Bone marrow (tissue), 2 donors: ENCODE data around the gene CLASRP.
A peak's percentile ranks its signal among the peaks of the same experiment; 100 is the strongest.

ENCODE experiments used
- DNase-seq, 2 donors: peaks; one replicate each; lab custom pipeline; 2025; lab: John Stamatoyannopoulos, UW

Gene CLASRP

DNA sequence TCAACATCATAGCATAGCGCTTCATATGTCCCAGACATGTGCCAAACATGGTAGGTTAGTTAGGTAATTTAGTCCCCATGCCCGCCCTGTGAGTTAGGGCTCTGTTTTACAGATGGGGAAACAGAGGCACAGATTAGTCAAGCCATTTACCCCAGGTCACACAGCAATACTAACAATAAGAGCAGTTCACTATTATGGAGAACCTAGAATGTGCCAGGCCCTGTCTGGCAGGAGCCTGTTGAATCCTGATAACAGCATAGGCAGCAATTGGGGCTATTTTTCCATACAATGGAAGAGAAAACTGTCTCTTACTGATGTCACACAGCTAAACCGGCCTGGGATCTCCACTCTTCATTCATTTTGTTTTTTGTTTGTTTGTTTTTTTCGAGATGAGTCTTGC is 47.6 kb downstream of the CLASRP start:
- DNase-seq = no peak

DNA sequence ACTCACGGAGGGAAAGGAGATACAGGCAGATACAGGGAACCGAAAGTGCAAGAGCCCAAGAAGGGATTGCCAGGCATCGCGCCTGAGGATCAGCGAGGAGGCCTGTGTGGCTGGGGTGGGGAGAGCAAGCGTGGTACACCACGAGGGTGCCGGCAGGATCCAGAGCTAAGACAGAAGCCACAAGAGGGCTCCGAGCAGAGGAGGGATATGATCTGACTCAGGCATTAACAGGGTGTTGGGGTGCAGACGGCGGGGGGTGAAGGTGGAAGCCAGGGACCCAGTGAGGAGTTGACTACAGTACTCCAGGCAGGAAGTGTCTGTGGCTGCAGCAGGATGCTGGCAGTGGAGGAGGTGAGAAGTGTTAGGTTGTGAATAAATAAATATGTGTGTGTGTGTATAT is 48.7 kb downstream of the CLASRP start:
- peak in 1 of 2 donors; percentile 100 for DNase-seq

DNA sequence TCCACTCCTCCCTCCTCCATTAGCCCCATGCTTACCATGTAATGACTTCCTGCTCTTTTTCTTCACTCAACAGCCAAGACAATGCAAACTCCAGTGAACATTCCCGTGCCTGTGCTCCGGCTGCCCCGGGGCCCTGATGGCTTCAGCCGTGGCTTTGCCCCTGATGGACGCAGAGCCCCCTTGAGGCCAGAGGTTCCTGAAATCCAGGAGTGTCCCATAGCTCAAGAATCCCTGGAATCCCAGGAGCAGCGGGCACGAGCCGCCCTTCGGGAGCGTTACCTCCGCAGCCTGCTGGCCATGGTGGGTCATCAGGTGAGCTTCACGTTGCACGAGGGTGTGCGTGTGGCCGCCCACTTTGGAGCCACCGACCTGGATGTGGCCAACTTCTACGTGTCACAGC is 51.2 kb downstream of the CLASRP start:
- DNase-seq = no peak

DNA sequence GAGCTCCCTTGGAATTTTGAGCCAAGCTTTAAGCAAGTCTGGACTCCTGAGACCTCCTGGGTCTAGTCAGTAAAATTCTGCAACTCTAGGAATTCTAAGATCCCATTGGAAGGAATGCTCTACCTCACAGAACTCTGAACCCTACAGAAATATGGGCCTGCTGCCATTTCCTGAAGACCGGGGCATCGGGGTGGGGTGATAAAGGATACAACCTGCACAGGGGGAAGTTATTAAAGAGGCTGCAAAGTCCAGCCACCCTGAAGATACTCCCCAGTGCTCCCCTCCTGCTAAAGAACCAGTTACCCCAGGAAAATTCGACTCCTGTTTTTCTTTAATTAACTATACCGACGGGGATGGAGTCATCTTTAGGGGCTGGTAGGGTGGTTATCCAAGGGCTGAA is 51.8 kb downstream of the CLASRP start:
- no peak for DNase-seq

DNA sequence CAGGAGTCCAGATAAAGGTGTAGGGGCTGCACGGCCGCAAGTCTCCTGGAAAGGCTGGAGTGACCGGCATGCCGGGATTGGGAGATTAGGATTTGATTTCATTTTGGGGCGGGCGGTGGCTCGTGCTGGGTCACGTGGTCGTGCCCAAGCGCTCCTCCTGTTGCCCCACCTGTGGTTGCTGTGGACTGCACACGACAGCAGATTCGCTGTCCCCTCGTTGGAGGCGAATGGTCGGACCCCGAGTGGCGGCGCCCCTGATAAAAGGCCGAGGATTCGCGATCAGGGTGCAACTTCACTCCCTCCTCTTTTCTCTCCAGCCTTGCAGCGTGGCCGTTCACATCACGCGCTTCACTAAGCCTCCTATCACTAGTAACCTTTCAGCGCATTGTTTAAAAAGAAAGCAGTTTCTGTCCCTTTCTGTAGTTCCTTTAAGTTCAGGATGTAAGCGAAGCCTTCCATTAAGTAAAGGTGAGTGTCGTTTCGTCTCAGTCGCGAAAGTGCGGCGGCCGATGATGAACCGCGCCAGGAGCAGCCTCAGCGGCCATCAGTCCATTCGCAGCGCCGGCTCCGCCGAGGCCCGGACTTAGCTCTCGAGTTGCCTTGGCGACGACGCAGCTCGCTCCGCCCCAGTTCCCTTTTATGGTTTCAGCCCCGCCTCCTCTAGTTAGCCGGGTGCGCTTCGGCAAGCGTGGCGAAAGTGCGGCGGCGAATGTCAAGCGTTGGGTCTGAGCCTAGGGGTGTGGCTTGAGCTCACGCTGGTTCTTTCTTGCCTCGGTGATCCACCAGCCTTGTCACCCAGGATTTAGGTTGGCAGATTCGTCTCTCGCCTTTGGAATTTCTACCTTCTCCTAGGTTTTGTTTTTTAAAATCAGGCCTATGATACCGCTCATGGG is 52.4 kb downstream of the CLASRP start:
- DNase-seq = peak; percentile 29 to 92

DNA sequence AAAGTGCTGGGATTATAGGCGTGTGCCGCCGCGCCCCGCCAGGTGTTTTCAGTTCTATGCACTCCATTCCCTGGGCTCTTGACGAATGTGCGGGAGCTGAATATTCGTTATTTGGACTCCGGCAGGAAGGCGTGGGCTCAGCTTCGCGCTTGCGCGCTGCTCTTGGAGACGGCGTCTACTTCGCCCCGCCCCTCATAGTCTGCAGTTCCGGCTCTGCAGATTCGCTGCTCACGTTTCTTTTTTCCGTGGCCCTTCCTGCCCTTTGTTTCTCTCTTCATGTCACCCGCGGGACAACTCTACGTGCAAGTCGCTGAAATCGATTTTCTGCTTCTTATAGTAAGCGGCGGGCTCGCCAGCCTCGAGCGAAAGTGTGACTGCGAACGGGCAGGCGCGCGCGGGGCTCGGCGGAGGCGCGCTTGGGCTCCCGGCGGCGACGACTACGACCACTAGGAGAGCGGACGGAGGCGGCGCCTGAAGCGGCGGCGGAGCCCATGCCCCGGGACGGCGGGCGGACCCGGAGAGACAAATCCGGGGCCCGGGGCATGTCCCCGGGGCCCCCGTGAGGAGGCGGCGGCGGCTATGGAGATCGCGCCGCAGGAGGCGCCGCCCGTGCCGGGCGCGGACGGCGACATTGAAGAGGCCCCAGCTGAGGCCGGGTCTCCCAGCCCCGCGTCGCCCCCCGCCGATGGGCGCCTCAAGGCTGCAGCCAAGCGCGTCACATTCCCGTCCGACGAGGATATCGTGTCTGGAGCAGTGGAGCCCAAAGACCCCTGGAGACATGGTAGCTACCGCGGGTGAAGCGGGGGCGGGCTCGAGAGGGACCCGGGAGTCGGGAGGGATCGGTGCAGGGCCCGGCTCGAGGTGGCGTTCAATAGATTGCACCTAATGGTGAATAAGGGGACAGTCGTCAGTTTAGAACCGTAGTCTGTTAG is 54.2 kb downstream of the CLASRP start, which contains the start of gene PPP1R37:
TSS of gene PPP1R37 (plus strand) at position 433 of the 932 bp plus-strand sequence. CDS start at position 580, 147 bp downstream.
- DNase-seq = peak; percentile 83

DNA sequence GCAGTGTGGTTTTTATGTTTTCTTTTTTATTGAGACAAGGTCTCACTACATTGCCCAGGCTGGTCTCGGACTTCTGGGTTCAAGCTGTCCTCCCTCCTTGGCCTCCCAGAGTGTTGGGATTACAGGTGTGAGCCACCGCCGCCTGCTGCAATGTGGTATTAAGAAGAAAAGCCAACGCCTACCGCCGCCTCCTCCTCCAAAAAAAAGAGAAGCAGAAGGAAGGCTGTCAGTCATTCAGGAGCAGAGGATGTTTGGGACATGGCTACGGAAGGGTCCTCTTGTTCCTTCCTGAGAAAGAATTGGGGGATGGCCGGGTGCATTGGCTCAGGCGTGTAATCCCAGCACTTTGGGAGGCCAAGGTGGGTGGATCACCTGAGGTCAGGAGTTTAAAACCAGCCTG is 55.3 kb downstream of the CLASRP start:
- no peak for DNase-seq

DNA sequence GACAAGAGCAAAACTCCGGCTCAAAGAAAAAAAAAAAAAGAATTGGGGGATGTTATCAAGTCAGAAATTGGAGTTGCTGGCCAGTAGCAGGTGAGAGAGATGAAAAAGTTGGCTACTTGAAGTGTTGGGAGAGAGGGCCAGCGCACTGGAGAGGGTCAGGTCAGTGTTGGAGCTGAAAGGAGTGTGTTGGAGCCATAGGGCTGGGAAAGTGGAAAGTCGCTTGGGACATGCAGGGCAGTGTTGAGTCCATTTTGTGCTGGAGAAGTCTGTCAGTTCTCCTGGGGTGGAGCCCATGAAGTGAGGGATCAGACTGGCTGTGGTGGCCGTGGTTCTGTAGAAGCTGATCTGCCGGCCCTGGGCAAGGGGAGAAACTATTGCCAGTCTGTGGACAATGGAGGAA is 55.9 kb downstream of the CLASRP start:
- no peak for DNase-seq

DNA sequence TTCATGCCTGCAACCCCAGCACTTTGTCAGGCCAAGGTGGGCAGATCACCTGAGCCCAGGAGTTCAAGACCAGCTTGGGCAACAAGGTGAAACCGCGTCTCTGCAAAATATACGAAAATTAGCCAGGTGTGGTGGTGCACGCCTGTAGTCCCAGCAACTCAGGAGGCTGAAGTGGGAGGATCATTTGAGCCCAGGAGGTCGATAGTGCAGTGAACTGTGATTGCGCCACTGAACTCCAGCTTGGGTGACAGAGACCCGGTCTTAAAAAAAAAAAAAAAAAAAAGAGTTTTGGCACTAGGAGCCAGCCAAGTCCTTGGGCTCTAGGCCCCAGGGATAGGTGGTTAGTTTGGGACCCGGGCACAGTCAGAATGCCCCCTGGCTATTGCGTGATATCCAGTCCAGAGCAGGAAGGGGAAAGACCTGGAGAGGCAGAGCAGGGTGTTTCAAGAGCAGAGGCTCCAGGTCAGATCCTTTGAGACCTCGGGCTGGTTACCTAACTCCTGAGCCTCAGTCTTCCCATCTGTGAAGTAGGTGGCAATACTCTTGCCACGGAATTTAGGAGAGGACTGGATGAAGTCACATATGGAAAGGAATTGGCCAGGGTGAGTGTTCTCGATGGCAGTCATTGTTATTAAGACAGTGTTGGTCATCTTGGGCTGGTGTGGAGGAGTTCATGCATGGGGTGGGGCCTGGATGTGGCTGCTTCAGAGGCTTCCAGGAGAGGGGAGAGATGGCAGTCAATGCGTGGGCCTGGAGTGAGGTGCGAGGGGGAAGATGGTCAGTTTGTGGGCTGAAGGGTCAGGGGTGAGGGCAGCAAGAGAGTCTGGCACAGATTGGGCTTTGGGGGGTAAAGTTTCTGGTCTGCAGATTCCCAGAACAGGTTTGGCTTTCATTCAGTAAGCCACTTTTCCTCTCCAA is 56.9 kb downstream of the CLASRP start:
- no peak for DNase-seq

DNA sequence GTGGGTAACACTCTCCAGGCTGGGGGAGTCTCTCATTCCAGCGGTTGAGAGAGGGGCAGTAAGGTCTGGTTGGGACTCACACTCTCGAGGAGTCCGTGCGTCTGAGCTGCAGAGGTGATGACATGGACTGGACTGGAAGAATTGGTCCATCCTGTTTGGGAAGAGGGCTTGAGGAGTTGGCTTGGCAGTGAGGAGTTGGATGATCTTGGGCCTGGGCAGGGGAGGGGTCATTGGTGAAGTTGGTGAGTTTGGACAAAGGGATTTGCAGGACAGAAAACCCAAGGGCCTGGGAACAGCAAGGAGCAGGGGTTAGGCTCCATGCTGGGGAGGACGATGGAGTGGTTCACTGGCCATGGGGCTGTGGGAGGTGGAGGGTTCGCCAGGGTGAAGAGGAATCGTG is 57.9 kb downstream of the CLASRP start:
- no peak for DNase-seq

DNA sequence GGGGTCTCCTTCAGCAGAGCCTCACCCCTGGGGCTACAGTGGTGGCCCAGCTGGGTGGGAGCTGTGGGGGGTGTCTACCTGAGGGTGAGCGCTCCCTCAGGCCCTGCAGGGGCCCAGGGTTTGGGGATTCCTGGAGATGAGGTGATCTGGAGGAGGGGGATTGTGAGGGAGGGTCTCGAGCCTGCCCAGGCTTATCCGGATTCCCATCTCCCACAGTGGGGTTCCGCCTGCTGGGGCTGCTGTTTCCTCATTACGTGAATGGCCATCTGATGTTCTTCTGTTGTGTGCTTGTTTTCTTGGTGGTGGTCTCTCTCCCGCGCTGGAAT is 58.6 kb downstream of the CLASRP start:
- no peak for DNase-seq

DNA sequence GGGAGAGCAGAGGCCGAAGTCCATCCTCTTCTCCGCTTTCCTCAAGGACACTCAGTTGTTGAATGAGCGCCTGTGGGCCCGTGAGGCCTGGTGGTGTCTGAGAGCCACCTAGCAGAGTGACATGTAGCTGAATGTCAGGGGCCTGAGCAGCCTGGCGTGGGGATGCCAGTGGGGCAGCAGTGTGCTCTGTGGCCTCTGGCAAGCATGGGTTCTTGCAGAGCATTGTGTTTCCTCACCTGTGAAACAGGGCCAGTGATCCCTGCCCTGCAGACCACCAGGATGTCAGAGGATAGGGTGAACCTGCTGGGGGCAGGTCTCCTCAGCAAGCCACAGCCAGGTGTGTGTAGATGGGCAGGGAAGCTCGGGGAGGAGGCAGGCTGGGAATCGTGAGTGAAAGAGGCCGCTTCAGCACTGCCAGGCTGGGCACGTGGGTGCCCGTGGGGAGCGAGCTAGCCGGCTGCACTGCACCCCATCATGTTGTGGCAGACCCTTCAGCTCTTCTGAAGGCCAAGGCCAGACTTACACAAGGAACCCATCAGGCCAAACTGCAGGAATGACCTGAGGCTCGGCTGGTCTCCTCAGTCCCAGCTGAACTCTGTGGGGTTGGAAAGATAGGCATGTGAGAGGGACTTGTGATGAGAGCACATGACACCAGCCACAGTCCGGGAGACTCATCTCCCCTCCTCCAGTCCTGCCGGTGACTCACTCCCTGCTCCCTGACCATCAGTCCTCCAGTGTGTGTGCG is 59.1 kb downstream of the CLASRP start:
- DNase-seq = no peak

DNA sequence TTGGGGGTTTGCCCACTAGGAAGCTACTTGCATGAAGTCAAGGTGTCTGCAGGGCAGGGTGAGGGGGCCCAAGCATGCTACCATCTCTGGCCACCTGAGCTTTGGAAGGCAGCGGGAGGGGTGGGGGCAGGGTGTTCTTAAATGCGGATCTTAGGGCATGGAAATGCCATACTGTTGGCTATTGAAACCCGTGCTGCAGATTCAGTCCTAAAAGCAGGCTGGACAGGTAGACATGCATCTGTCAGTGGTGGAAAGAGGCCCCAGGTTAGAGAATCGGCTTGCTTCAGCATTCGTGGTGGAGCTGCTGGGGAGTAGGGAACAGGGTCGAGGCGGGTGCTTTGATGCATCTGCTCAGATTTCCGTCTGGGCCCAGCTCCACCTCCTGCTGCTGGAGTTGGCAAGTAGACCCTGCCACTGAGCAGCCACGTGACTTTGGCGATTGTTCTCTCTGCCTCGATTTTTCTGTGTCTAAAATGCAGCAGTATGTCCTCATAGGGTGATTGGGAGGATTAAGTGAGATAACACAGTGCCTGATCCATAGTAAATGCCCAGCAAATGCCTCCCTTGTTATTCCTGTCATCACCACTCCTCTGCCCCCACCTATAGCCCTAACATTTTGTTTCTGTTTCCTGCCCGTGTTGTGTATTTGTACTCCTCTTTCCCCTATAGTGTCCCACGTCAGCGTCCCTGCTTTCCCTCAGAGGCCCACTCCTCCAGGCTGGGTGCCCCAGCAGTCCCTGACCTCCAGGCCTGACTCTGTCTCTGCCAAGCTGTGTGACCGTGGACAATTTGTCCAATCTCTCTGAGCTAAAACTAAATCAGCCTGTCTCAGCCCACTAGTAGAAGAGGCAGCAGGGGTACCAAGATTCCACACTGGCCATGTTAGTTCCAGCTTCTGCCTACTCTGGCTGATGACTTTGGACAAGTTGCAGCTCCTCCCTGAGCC is 59.9 kb downstream of the CLASRP start:
- no peak for DNase-seq

DNA sequence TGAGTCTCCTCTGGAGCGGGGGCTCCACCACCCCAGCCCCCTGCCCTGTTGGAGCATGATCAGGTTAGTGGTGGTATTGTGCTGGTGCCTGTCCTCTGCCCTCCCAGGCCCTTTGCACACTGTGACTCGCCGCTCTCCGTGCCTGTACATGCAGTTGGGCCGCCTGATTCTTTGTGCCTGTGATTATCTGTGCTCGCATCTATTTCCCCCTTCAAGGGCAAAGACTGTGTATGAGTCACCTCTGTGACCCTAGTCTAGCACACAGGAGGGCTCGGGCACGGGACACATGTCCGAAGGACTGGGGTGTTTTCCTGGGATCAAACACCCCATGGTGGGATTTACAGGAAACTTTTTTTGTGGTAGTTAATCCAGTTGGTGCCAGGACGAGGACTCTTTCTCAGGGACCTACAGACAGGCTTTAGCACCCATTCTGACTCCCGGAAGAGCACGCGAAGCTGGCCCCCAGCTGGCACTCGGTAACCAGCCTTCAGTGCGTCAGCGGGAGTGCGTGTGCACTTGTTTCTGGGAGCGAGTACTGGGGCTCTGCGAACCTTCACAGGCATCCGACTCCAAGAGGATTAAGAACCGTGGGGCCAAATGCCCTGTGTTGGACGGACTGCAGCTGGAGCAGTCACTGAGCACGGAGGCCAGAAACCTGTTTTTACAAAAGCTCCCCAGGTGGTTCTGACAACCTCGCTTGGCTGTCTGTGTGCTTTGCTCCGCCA is 60.8 kb downstream of the CLASRP start:
- no peak for DNase-seq

DNA sequence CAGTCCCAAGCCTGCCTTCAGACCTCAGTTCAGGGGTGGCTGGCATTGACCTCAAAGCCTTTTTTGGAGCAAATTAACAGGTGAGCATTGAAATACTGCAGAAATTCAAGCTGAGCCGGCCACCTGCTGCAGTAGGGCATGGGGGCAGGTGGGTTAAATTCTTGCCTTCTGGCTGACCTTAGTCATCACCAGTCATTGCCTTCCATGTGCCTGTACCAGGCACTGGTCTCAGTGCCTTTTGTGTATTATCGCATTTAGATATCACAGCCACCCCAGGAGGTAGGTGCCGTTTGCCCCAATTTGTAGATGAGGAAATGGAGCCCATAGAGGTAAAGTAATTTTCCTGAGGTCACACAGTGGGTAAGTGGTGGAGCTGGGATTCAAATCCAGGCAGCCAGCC is 61.4 kb downstream of the CLASRP start:
- DNase-seq = no peak

DNA sequence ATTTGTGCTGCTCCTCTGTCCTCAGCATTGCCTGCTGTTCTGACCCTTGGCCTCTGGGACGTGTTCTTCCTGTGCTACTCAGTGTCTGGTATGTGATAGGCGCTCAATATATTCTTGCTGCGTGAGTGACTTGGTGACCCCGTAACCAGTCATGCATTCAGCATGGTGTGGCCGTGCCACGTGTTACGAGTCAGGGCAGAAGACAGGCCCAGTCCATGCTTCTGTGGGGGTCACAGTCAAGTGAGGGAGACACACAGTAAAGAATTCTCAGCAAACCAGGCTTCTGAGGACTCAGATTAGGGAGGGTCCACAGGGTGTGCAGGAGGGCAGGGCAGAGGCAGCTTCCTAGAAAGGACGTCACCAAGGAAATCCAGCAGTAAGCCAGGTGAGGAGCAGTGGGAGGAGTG is 62.0 kb downstream of the CLASRP start:
- no peak for DNase-seq

DNA sequence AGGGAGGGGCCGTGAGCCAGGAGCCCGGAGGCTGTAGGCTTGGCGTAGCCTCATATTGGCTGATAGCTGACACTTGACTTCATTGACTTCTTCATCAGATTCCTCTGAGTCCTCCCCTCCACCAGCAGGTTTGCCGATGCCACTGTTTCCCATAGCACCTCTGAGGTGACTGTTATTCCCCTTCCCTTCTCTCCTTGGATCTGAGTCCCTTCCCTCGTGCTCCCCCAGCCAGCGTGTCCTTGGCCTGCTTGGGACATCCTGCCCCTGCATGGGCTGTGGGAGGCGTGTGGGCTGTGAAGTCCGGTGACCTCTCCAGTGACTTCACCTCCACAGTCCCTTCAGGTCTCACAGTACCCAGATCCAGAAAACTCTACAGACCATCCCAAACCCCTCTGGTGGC is 63.0 kb downstream of the CLASRP start:
- DNase-seq = no peak

DNA sequence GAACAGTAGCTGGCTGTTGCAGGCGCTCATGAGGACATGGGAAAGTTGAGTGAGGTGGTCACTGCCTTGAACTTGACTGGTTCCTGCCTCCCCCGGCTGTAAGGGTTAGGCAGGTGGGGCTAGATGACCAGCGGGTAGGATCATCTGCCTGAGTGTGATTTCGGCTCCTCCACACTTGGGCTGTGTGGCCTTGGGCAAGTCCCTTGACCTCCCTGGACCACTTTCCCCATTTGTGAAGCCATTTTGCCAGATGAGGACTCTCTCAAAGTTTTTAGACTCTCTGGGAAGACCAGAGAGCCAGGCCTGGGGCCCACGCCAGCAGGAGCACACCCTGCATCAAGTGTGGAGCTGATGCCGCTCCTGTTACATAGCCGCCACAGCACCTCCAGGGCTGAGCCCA is 63.6 kb downstream of the CLASRP start:
- DNase-seq = no peak

DNA sequence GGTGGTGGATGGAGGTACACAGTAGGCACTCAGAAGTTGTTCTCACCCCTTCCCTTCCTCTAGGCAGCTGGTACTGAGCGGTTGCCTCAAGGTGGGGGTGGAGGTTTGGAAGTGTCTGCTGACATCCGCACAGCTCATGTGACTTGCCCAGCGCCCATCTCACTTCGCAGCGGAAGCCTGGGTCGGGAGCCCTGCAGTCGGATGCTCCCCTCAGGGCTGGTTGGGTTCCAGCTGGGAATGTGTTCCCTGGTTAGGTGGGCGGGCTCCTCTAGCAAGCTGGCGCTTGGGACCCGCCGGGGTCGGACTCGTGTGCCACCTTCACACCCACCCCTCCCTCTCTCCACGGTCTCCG is 64.3 kb downstream of the CLASRP start:
- DNase-seq = no peak
